Measurements from ENCODE around the gene SRD5A3.

SRD5A3 gene

DNA sequence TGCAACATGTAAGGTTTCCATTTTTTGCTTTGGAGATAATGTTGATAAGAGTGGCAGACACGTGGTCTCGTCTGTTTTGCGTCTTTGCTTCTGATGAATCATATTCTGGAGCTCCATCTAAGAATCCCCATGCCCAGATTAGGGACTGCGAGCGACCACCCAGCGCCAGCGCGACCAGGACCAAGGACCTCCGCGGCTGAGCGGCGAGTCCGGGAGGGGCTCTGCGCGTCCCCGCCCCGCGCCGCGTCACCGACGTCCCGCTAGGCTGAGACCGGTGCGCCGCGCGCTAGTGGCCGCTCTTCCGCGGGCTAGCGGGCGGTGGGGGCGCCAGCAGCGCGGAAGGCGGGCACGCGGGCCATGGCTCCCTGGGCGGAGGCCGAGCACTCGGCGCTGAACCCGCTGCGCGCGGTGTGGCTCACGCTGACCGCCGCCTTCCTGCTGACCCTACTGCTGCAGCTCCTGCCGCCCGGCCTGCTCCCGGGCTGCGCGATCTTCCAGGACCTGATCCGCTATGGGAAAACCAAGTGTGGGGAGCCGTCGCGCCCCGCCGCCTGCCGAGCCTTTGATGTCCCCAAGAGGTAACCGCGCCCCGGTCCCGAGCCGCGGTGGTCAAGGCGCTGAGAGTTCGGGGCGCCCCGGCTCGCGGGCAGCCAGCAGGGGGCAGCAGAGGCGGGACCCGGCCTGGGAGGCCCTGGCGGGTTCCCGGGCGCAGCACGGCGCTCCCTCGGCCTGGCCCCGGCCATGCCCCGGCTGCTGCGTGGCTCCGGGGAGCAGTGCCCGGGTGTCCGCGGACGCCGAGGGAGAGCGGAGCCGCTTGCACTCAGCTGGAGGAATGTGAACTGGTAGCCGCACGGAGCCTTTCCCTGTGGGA is at the start of gene SRD5A3:
Gene SRD5A3, plus strand, starts transcription at position 263 of the 871 bp plus-strand sequence. Its CDS starts 95 bp downstream, at position 358.
- DNase-seq (ENCODE audit: low read depth): peak; percentile 24
- peak within 1 kb of the TSS; percentile 69 for H3K4me3 ChIP-seq (ENCODE audit: low read length)

GRCh38 chr4:55297346-55297745 is 48.7 kb upstream of the SRD5A3 start:
- no peak for DNase-seq (ENCODE audit: low read depth)
- H3K4me3 ChIP-seq (ENCODE audit: low read length): no peak overlapping the region
- no peak for TF ChIP-seq CTCF (conservative IDR thresholded peaks at IDR 0.05; ENCODE audit: low read depth, low read length)

More for the DNA sequence above, at the start of gene SRD5A3:
- TF ChIP-seq CTCF (conservative IDR thresholded peaks at IDR 0.05; ENCODE audit: low read depth, low read length): peak; percentile 69

- no peak for TF ChIP-seq CTCF (conservative IDR thresholded peaks at IDR 0.05; ENCODE audit: low read depth, low read length)
- no peak overlapping the region for H3K4me3 ChIP-seq (ENCODE audit: low read length)
- peak; percentile 62 for DNase-seq (ENCODE audit: low read depth)
Observed at GRCh38 chr4:55303760-55304165, 42.3 kb upstream of the SRD5A3 start.

- H3K4me3 ChIP-seq (ENCODE audit: low read length): no peak overlapping the region
- no peak for DNase-seq (ENCODE audit: low read depth)
- TF ChIP-seq CTCF (conservative IDR thresholded peaks at IDR 0.05; ENCODE audit: low read depth, low read length): no peak
Observed at GRCh38 chr4:55304303-55304702, 41.7 kb upstream of the SRD5A3 start.

- DNase-seq (ENCODE audit: low read depth): no peak
- no peak overlapping the region for H3K4me3 ChIP-seq (ENCODE audit: low read length)
- TF ChIP-seq CTCF (conservative IDR thresholded peaks at IDR 0.05; ENCODE audit: low read depth, low read length): no peak
Observed at GRCh38 chr4:55308071-55308470, 38.0 kb upstream of the SRD5A3 start.

- DNase-seq (ENCODE audit: low read depth): no peak
- no peak overlapping the region for H3K4me3 ChIP-seq (ENCODE audit: low read length)
- TF ChIP-seq CTCF (conservative IDR thresholded peaks at IDR 0.05; ENCODE audit: low read depth, low read length): no peak
Observed at GRCh38 chr4:55311792-55312488, 34.1 kb upstream of the SRD5A3 start.

All from retinal pigment epithelial cell (primary cell).